Measurements from ENCODE around the gene TBCD.

Gene TBCD

GRCh38 chr17:82835766-82836512 is 84.1 kb downstream of the TBCD start:
- DNase-seq, result no peak

- DNase-seq, result no peak
Measured at GRCh38 chr17:82836823-82837357, 85.0 kb downstream of the TBCD start.

DNA sequence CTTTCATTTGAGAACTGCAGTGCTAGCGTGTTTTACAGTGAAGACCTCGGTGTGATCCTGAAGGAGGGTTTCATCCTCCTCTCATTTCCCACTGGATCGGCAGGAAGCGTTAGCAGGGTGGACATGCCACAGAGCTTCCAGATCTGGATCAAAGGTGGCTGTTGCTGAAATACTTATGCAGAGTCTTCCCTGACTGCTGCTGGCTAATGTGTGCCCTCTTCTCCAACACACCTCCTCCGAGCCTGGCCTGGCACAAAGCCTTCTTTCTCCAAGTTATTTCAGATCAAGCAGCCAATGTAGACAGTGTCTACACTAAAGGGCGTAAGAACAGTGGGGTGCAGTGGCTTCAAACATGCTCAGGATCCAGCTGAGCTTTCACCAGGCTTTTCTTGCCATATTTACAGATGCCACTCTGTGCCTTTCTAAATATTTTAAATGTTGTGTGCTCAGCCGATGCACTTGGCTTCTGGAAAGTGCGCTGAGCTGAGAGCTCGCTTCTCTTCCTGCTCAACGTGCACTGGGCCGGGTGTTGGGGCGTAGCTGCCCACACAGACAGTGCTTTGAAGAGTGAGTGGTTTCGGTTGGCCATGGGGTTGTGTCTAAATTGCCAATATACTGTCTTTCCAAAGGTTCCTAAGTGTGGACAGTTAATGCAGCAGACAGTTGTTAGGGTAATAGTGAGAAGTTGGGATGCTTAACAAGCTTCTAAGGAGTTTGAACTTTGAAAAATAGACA is 85.9 kb downstream of the TBCD start:
- no peak for DNase-seq

DNA sequence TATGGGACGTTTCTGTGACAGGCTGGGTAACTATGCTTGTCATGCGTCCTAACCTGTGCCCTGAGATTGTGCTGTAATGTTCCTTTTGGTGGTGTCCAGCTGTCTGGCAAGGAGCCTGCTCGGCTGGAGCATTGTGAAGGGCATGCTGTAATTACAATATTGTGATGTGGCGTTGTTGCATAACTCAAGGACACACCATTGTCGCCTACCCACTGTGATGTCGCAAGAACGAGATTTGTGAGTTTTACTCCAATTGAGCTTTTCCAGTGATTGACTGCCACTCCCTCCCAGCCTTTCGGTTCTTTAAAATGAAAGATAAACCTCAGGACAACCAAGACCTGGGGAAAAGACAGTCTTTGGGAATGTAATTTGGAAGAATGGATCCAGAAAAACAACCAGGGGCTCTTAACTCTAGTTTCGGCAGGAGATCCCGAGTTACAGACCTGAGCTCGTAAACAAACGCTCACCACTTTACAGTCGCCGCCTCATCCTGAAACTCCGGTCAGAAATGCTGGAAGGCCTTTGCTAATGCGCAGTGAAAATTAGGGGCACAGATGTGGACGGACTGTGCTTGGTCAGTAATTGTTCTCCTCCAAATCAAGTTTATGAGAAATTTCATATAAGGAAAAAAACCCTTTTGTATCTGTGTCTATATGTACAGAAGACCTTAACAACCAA is 86.7 kb downstream of the TBCD start:
- DNase-seq, result no peak

DNA sequence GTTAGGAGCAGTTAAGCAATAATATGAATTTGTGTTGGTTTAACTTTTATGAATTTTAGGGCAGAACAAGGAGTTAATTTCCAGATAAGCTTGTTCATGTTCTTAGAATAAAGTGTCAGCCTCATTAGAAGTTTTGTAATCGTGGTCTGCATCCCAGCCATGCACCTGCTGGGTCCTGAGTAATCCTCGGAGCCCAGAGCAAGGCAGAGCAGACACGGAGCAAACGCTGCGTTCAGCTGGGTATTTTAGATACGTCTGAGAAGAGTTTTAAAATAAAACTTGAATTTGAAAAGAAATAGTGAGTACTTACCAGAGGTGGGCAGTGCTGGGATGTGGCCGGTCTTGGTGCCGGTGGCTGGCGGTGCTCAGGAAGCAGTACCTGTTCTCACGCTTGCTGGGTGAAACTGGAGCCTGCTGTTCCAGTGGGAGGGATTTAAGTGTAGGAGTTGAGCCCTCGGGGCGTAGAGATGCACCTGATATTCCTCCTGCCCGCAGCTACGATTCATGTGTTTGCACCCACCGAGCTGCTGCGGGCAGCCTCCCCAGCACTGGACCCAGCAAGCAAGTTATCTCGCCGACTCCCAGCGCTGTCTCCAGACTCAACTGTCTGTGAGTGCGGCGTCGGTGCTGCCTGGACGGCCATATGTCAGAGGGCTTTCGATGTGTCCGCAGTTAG is 87.9 kb downstream of the TBCD start, which contains the start of gene ZNF750:
Gene ZNF750, minus strand, starts transcription at position 406 of the 676 bp plus-strand sequence. CDS start 7,568 bp downstream, outside the sequence.
- DNase-seq, result no peak

- no peak for DNase-seq
Measured at GRCh38 chr17:82840431-82840831, 88.6 kb downstream of the TBCD start.

GRCh38 chr17:82841921-82842596 is 90.2 kb downstream of the TBCD start:
- no peak for DNase-seq

GRCh38 chr17:82843904-82844680 is 92.2 kb downstream of the TBCD start:
- no peak for DNase-seq

DNA sequence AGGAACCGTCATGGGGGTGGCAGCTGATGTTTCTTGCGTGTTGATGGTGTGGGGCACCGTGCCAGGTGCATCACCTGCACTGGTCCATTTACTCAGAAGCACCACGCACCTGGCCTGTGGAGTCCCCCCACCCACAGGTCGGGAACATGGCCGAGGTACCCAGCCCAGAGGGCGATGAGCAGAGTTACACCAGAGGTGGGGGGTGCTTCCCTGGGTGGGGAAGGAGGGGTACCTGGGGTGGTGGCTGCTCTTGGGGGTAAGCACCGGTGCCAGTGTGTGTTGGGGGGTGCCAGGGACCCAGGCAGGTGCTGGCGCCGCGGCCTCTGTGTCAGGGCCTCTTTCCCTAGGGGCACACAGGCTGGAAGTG is 92.9 kb downstream of the TBCD start:
- no peak for DNase-seq

DNA sequence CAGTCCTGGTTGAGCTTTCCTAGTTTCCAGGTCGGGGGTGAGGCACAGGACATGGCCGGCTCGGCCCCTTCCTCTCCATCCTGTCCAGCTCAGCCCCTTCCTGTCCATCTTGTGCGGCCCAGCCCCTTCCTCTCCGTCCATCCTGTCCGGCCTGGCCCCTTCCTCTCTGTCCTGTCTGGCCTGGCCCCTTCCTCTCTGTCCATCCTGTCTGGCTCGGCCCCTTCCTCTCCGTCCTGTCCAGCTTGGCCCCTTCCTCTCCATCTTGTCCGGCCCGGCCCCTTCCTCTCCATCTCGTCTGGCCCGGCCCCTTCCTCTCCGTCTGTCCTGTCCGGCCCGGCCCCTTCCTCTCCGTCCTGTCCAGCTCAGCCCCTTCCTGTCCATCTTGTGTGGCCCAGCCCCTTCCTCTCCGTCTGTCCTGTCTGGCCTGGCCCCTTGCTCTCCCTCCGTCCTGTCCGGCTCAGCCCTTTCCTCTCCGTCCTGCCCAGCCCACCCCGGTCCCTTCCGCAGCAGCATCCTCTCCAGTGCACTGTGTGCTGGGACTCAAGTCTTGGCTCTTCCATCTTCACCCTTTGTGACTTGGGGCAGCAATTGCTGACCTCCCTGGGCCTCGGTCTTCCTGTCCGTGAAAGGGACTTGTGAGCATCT is 93.4 kb downstream of the TBCD start:
- no peak for DNase-seq

- no peak for DNase-seq
Measured at GRCh38 chr17:82846061-82846691, 94.3 kb downstream of the TBCD start.

DNA sequence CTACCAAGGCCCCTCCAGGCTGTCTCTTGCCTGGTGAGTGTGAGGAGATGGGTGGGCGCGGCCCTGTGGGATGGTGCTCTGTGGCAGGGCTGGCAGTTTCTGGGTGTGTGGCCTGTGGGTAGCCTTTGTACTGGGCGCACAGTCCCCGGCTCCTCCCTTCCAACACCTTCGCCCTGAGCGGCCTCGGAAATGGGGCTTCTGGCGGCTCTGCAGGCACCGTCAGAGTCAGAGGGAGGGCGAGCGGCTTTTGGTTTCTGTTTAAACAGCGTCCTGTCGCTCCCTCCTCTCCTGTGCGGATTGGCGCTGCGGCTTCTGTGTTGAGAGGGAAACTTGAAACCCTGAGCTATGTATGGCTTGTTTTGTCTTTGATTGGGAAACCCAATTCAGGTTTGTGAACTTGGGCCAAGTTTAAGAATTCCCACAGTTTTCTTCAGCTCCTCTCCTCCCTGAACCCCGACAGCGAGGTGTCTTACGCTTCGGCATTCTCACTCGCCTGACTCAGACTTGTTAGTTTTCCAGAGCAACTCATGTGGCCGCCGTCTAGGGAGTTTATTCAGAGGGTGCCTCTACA is 96.2 kb downstream of the TBCD start:
- no peak for DNase-seq

DNA sequence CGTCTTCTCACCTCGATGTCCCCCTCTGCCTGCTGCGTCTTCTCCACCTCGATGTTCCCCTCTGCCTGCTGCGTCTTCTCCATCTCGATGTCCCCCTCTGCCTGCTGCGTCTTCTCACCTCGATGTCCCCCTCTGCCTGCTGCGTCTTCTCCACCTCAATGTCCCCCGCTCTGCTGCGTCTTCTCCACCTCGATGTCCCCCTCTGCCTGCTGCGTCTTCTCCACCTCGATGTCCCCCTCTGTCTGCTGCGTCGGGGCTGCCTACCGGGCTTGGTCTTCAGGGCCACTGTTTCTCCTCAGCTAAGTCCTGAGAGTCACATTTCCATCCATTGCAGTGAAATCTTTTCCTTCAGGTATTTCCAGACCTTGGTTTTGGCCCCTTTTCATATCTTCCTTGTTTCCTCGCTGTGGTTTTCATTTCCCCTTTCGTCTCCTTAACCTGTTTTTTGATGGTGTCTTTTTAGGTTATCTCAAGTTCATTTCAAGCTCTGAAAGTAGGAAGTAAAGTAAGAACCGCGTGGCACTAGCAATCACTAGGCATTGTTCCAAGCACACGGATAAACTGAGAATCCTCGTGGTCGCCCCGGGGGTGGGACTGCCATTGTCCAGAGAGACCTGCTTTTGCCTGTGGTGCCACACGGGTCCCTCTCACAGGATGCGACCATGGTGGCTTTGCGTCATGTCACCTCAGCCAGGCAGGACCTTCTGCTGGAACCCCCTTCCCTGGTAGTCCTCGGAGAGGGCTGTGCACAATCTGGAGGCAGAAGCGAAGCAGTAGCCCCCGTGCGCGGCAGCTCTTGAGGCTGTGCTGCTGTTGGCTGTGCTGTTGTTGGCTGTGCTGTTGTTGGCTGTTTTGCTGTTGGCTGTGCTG is 97.4 kb downstream of the TBCD start:
- no peak for DNase-seq

DNA sequence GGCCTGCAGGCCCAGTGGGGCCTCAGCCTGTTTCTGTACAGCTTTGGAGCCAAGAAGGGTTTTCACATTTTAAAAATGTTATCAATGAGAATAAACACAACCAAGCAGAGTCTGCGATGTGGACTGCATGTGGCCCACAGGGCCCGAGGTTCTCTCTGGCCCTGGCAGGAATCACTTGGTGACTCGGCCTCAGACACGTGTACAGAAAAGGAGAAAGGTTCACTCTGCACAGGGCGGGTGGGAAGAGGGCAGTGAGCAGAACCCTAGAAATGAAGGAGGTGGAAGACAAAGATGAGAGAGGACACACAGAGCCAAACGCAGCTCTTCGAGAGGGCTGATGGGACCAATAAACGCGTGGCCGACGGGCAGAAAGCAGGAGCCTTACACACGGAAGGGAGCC is 99.5 kb downstream of the TBCD start:
- no peak for DNase-seq

GRCh38 chr17:82854226-82854625 is 102.4 kb downstream of the TBCD start:
- no peak for DNase-seq

DNA sequence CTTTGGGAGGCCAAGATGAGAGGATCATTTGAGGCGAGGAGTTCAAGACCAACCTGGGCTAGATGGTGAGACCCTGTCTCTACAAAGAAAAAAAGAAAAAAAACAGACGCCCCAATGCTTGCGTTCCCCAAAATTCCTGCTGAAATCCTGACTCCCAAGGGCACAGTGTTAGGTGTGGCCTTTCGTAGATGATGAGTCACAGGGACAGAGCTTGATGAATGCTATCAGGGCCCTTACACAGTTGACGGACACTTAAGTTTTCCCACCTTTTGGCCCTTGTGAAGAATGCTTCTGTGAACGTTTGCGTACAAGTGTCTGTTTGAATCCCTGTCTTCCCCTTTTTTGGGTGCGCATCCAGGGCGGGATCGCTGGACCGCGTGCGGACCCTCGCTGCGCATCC is 104.5 kb downstream of the TBCD start:
- DNase-seq, result no peak

GRCh38 chr17:82858376-82859126 is 106.7 kb downstream of the TBCD start:
- no peak for DNase-seq

Measured in NCI-H1930 (cell line).